Measurements from ENCODE around the gene CCDC158. TPM values are rescaled to one million over a fixed set of nuclear protein-coding genes. Genes with fewer than 3 reads are reported as not detected.

Gene CCDC158
- total and polyA plus RNA-seq, 2 of the 8 experiments (the other 6 are each of a cell fraction or from before 2014, with no cell fraction given) = not detected

GRCh38 chr4:76457885-76458284 lies 36.9 kb upstream of the CCDC158 start:
- 93% methylated on average over 7 of the region's 7 CpGs; no CpG with 5 or more reads in 1 of the 2 experiments for WGBS, 2 experiments (ENCODE audit: extremely low coverage in 1 of 2, insufficient coverage in 1 of 2, insufficient read length in 1 of 2, insufficient replicate concordance in 2 of 2, low coverage in 1 of 2, low lambda C conversion rate in 2 of 2, missing lambda C conversion rate in 1 of 2)
- H4K91ac ChIP-seq (replicated peaks; ENCODE audit: insufficient read length, low read length) = no peak overlapping the region
- ChIA-PET CTCF (ENCODE audit: partially characterized antibody) (interaction anchor here (1.2 to 1.7 kb wide), 2 partner anchors 12 to 14 kb away, joined by 3 to 4 read pairs; no protein-coding TSS in a partner anchor), POLR2A (ENCODE audit: partially characterized antibody) (interaction anchor here (1.3 to 2.5 kb wide), 3 partner anchors 22 to 27 kb away, joined by 4 to 15 read pairs (median 4); partner anchors contain the start of gene SHROOM3)
- H2BK120ac ChIP-seq (replicated peaks; ENCODE audit: low read depth, low read length) = no peak overlapping the region
- peak overlapping the region; percentile 77 for H4K5ac ChIP-seq (ENCODE audit: insufficient read length, low read depth, low read length)
- H3K4me1 ChIP-seq (replicated peaks in 1 of 4; ENCODE audit: control insufficient read depth in 3 of 4, insufficient read depth in 4 of 4, low read length in 3 of 4) = peaks cover 3 to 10% (median 9%) of the 10 kb centered on the region in 4 experiments; a peak in 5 of 7 replicates
- no peaks in the 10 kb centered on the region for H3K23me2 ChIP-seq (ENCODE audit: low read depth, low read length)
- no peak overlapping the region for H3K4me2 ChIP-seq (ENCODE audit: insufficient read depth in 1 of 2, low read depth in 2 of 2, low read length in 2 of 2)
- H3K4me3 ChIP-seq (ENCODE audit: extremely low read depth in 1 of 4, insufficient read depth in 2 of 4, low read depth in 3 of 4, low read length in 4 of 4) = no peak overlapping the region
- no peak overlapping the region for H3K27ac ChIP-seq (ENCODE audit: low read depth, low read length)
- H3K79me2 ChIP-seq (ENCODE audit: control insufficient read depth in 1 of 2, insufficient read depth in 2 of 2, low read length in 2 of 2) = no peaks in the 10 kb centered on the region
- H3K18ac ChIP-seq (ENCODE audit: extremely low read depth, low read length) = no peak overlapping the region; the same call in 1 of the 2 replicates
- no peak overlapping the region for H4K8ac ChIP-seq (ENCODE audit: extremely low read depth, insufficient read depth, low read length)
- H3K9me3 ChIP-seq (ENCODE audit: insufficient read depth in 2 of 2, low read depth in 1 of 2, low read length in 1 of 2) = peaks cover 6 to 7% of the 10 kb centered on the region in 2 experiments; a peak in 3 of 4 replicates
- H2BK15ac ChIP-seq (ENCODE audit: low read length) = no peak overlapping the region
- H2AK5ac ChIP-seq (ENCODE audit: low read depth, low read length) = no peak overlapping the region
- H2BK12ac ChIP-seq (ENCODE audit: low read depth, low read length) = no peak overlapping the region
- DNase-seq (ENCODE audit: low read depth in 1 of 2, low spot score in 2 of 2) (no peak), FAIRE-seq (no peak)
- 0 out of 8 replicates have a peak, but pooled peaks cover 0 to 2% (median 0%) of the 10 kb centered on the region in 4 experiments for H3K36me3 ChIP-seq (ENCODE audit: control insufficient read depth in 2 of 4, insufficient read depth in 4 of 4, low read length in 3 of 4)
- TF ChIP-seq BRCA1 (IDR thresholded peaks at IDR 0.05; ENCODE audit: low read depth, low read length) (no peak), BACH1 (IDR thresholded peaks at IDR 0.05; ENCODE audit: low read length) (no peak), SRF (IDR thresholded peaks at IDR 0.05; ENCODE audit: low read depth, low read length) (no peak), EZH2 (IDR thresholded peaks at IDR 0.05; ENCODE audit: low read depth, low read length, severe bottlenecking) (no peak), TAF1 (IDR thresholded peaks at IDR 0.05; ENCODE audit: low read depth, low read length) (no peak), BCL11A (IDR thresholded peaks at IDR 0.05; ENCODE audit: low read depth in 2 of 2, low read length in 2 of 2) (no peak), POLR2A (IDR thresholded peaks at IDR 0.05; ENCODE audit: control extremely low read depth in 1 of 2, low read depth in 2 of 2, low read length in 2 of 2) (no peak), RAD21 (IDR thresholded peaks at IDR 0.05 in 1 of 2, conservative IDR thresholded peaks at IDR 0.05 in 1 of 2; ENCODE audit: low read depth in 2 of 2, low read length in 2 of 2) (no peak), KDM5A (IDR thresholded peaks at IDR 0.05; ENCODE audit: low read length) (no peak)
- TF ChIP-seq, protein P1, sequence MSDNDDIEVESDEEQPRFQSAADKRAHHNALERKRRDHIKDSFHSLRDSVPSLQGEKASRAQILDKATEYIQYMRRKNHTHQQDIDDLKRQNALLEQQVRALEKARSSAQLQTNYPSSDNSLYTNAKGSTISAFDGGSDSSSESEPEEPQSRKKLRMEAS (IDR thresholded peaks at IDR 0.05) = no peak
- H3K14ac ChIP-seq (ENCODE audit: insufficient read length) = no peak overlapping the region
- H2BK20ac ChIP-seq (ENCODE audit: low read length) = no peak overlapping the region
- no peak overlapping the region for H2AFZ ChIP-seq (ENCODE audit: low read length)
- no peak overlapping the region for H3K9ac ChIP-seq (replicated peaks in 1 of 4; ENCODE audit: extremely low read depth in 1 of 4, low read depth in 3 of 4, low read length in 3 of 4)
- no peak overlapping the region for H3K4ac ChIP-seq (replicated peaks; ENCODE audit: insufficient read length, low read depth, low read length)
- no peaks in the 10 kb centered on the region for H3K79me1 ChIP-seq (ENCODE audit: low read depth, low read length)
- no peak overlapping the region for H2BK5ac ChIP-seq (ENCODE audit: low read depth, low read length)
- H3K23ac ChIP-seq (ENCODE audit: insufficient read length) = no peak overlapping the region
- no peaks in the 10 kb centered on the region for H3K27me3 ChIP-seq (replicated peaks in 1 of 4; ENCODE audit: control insufficient read depth in 3 of 4, extremely low read depth in 1 of 4, insufficient read depth in 3 of 4, low read length in 3 of 4)
- H4K20me1 ChIP-seq (replicated peaks in 1 of 2; ENCODE audit: control insufficient read depth in 1 of 2, insufficient read depth in 2 of 2, low read length in 2 of 2) = no peaks in the 10 kb centered on the region
- H3K56ac ChIP-seq (replicated peaks; ENCODE audit: insufficient read length, low read depth, low read length) = no peak overlapping the region

Data from H1 (cell line).